ENCODE measurements around the gene NEUROG3. TPM values are rescaled to one million over a fixed set of nuclear protein-coding genes. Genes with fewer than 3 reads are reported as not detected.

Gene NEUROG3
- total RNA-seq, 3 donors from 2014 or later (not counting 1 experiment from before 2014, with no cell fraction given), result not detected

GRCh38 chr10:69583106-69583505 is 9.9 kb upstream of the NEUROG3 start:
- no peak for TF ChIP-seq CTCF (IDR thresholded peaks at IDR 0.05)
- H3K27ac Mint-ChIP-seq, result no peak overlapping the region
- H3K36me3 ChIP-seq (ENCODE audit: control insufficient read depth, insufficient read depth, low read length), result no peaks in the 10 kb centered on the region
- peaks cover 4% of the 10 kb centered on the region in 2 donors for H3K4me1 Mint-ChIP-seq
- H3K27ac ChIP-seq (ENCODE audit: low read length), result no peak overlapping the region
- H3K4me1 ChIP-seq (ENCODE audit: control insufficient read depth, insufficient read depth, low read length), result no peaks in the 10 kb centered on the region
- H3K27me3 Mint-ChIP-seq (ENCODE audit: low read depth in 2 of 2), result peaks cover 24 to 31% of the 10 kb centered on the region in 2 donors
- no peak overlapping the region for H3K4me3 Mint-ChIP-seq
- ATAC-seq (no peak), DNase-seq (no peak)
- no peaks in the 10 kb centered on the region for H3K36me3 Mint-ChIP-seq
- H3K9me3 Mint-ChIP-seq, result no peaks in the 10 kb centered on the region
- intact Hi-C loops (cut with micrococcal nuclease), result no loop called here
- H3K9me3 ChIP-seq (ENCODE audit: control insufficient read depth, insufficient read depth, low read length), result no peaks in the 10 kb centered on the region
- WGBS (ENCODE audit: insufficient coverage), result 66% methylated on average over 2 of the region's 2 CpGs
- H3K4me3 ChIP-seq (ENCODE audit: low read length), result no peak overlapping the region
- H3K27me3 ChIP-seq (ENCODE audit: control insufficient read depth, insufficient read depth, low read length), result peaks cover 5% of the 10 kb centered on the region

GRCh38 chr10:69580435-69580834 is 7.2 kb upstream of the NEUROG3 start:
- ATAC-seq (no peak), DNase-seq (no peak)
- Mint-ChIP-seq H3K27ac (no peak overlapping the region), H3K27me3 (ENCODE audit: low read depth in 2 of 2) (peaks cover 30 to 44% of the 10 kb centered on the region in 2 donors), H3K36me3 (no peaks in the 10 kb centered on the region), H3K9me3 (no peaks in the 10 kb centered on the region), H3K4me1 (no peaks in the 10 kb centered on the region), H3K4me3 (no peak overlapping the region)
- intact Hi-C loops (cut with micrococcal nuclease), result no loop called here
- no peaks in the 10 kb centered on the region for H3K9me3 ChIP-seq (ENCODE audit: control insufficient read depth, insufficient read depth, low read length)
- H3K27me3 ChIP-seq (ENCODE audit: control insufficient read depth, insufficient read depth, low read length), result peaks cover 22% of the 10 kb centered on the region
- WGBS (ENCODE audit: insufficient coverage), result 84% methylated on average over 5 of the region's 5 CpGs
- TF ChIP-seq CTCF (IDR thresholded peaks at IDR 0.05), result no peak
- no peaks in the 10 kb centered on the region for H3K36me3 ChIP-seq (ENCODE audit: control insufficient read depth, insufficient read depth, low read length)
- no peak overlapping the region for H3K27ac ChIP-seq (ENCODE audit: low read length)
- H3K4me3 ChIP-seq (ENCODE audit: low read length), result no peak overlapping the region
- H3K4me1 ChIP-seq (ENCODE audit: control insufficient read depth, insufficient read depth, low read length), result no peaks in the 10 kb centered on the region

- H3K36me3 Mint-ChIP-seq, result no peaks in the 10 kb centered on the region
- peaks cover 39 to 48% of the 10 kb centered on the region in 2 donors for H3K27me3 Mint-ChIP-seq (ENCODE audit: low read depth in 2 of 2)
- DNase-seq, result no peak
- no peak overlapping the region for H3K4me3 ChIP-seq (ENCODE audit: low read length)
- H3K4me1 Mint-ChIP-seq, result peaks cover 5% of the 10 kb centered on the region in 2 donors
- H3K27ac ChIP-seq (ENCODE audit: low read length), result no peak overlapping the region
- ATAC-seq, result no peak
- H3K9me3 Mint-ChIP-seq, result no peaks in the 10 kb centered on the region
- no peak overlapping the region for H3K27ac Mint-ChIP-seq
- H3K4me1 ChIP-seq (ENCODE audit: control insufficient read depth, insufficient read depth, low read length), result peaks cover 1% of the 10 kb centered on the region
- H3K36me3 ChIP-seq (ENCODE audit: control insufficient read depth, insufficient read depth, low read length), result no peaks in the 10 kb centered on the region
- H3K27me3 ChIP-seq (ENCODE audit: control insufficient read depth, insufficient read depth, low read length), result peaks cover 22% of the 10 kb centered on the region
- WGBS (ENCODE audit: insufficient coverage), result 27% methylated on average over 7 of the region's 8 CpGs
- TF ChIP-seq CTCF (IDR thresholded peaks at IDR 0.05), result no peak
- intact Hi-C loops (cut with micrococcal nuclease), result no loop called here
- no peak overlapping the region for H3K4me3 Mint-ChIP-seq
- H3K9me3 ChIP-seq (ENCODE audit: control insufficient read depth, insufficient read depth, low read length), result no peaks in the 10 kb centered on the region
These were observed 6.3 kb upstream of the NEUROG3 start for GRCh38 chr10:69579464-69580060.

- H3K27me3 ChIP-seq (ENCODE audit: control insufficient read depth, insufficient read depth, low read length), result peaks cover 29% of the 10 kb centered on the region
These were observed 5.3 kb upstream of the NEUROG3 start for GRCh38 chr10:69578508-69578991.

More at GRCh38 chr10:69578508-69578991, 5.3 kb upstream of the NEUROG3 start:
- no peaks in the 10 kb centered on the region for H3K9me3 Mint-ChIP-seq
- peaks cover 11% of the 10 kb centered on the region for H3K4me1 ChIP-seq (ENCODE audit: control insufficient read depth, insufficient read depth, low read length)
- no peak overlapping the region for H3K27ac Mint-ChIP-seq
- no peaks in the 10 kb centered on the region for H3K36me3 ChIP-seq (ENCODE audit: control insufficient read depth, insufficient read depth, low read length)
- intact Hi-C loops (cut with micrococcal nuclease), result no loop called here
- H3K27me3 Mint-ChIP-seq (ENCODE audit: low read depth in 2 of 2), result peaks cover 43 to 57% of the 10 kb centered on the region in 2 donors
- no peak for TF ChIP-seq CTCF (IDR thresholded peaks at IDR 0.05)
- no peak for ATAC-seq
- H3K4me1 Mint-ChIP-seq, result peaks cover 7 to 8% of the 10 kb centered on the region in 2 donors
- DNase-seq, result no peak
- H3K9me3 ChIP-seq (ENCODE audit: control insufficient read depth, insufficient read depth, low read length), result no peaks in the 10 kb centered on the region
- 11% methylated on average over 32 of the region's 32 CpGs for WGBS (ENCODE audit: insufficient coverage)
- H3K4me3 Mint-ChIP-seq, result no peak overlapping the region
- no peak overlapping the region for H3K4me3 ChIP-seq (ENCODE audit: low read length)
- no peak overlapping the region for H3K27ac ChIP-seq (ENCODE audit: low read length)
- H3K36me3 Mint-ChIP-seq, result no peaks in the 10 kb centered on the region
